Hematopoietic multipotent progenitor cell treated with erythropoietin and hydrocortisone succinate and interleukin-3 and kit ligand, for 4 days (in vitro differentiated cells): ENCODE data around the gene CALU.

Source experiments
- DNase-seq: peaks from one replicate; pipeline ENCODE4 v3.0.0-alpha.2; 2015

The CALU gene

GRCh38 chr7:128755075-128755818, 16.1 kb downstream of the CALU start:
- no peak for DNase-seq

GRCh38 chr7:128755819-128756476, 16.8 kb downstream of the CALU start:
- DNase-seq, result no peak

- no peak for DNase-seq
Measured at GRCh38 chr7:128757203-128757602, 18.0 kb downstream of the CALU start.

DNA sequence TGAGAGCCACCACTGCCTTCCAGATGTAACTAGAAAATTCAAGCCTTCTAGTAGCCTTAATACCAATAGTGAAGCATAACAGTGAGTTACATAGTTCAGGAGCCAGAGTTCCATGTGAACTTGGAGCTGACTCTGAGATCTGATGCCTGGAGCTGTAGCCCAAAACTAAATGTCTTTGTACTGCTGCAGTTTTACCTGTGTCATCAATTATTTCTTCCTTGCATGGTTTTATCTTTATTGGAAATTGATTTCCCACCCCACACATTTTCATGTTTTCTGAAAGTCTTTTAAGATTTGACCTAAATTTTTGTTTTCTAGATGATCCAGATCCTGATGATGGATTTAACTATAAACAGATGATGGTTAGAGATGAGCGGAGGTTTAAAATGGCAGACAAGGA, 19.4 kb downstream of the CALU start:
- no peak for DNase-seq

DNA sequence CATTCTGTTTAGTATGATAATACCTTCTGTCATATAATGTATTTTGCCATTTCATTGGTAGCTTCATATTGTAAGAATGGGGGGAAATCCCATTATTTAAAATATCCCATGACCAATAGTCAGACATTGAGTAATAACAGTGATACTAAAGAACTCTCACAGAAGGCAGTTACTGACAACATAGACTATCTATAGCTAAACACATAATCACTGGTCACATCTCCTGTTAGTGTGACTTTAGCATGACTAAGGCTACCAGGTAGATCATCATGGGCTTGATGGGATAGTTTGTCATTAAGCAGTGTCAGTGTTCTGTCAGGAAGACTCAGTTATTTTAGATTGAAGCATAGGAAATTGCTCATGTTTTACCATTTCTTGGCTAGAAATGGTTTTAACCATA, 20.1 kb downstream of the CALU start:
- no peak for DNase-seq

DNA sequence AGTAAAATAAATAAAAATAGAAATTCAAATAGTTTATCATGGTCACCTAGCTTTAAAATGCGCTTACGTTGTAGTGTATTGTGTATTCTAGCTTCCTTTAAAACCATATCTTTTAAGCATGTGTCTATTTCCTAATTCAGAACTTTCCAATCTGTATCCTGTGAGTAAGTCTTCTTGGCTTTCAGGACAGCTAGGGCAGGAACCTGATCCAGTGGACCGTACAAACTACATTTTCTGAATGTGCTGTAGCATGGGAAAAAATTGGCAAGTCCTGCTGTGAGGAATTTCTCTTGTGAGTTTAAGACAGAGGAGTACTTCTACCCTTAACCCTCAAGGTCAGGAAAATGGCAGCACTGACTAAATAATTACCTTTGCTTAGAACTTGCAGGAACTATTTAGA, 24.4 kb downstream of the CALU start:
- DNase-seq, result no peak

- no peak for DNase-seq
Measured at GRCh38 chr7:128767475-128768110, 28.4 kb downstream of the CALU start.

DNA sequence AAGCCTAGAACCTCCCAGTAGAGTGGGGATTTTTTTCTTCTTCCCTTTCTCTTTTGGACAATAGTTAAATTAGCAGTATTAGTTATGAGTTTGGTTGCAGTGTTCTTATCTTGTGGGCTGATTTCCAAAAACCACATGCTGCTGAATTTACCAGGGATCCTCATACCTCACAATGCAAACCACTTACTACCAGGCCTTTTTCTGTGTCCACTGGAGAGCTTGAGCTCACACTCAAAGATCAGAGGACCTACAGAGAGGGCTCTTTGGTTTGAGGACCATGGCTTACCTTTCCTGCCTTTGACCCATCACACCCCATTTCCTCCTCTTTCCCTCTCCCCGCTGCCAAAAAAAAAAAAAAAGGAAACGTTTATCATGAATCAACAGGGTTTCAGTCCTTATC, 31.1 kb downstream of the CALU start:
- peak; percentile 61 for DNase-seq

- DNase-seq, result no peak
Measured at GRCh38 chr7:128773604-128774003, 34.4 kb downstream of the CALU start.

- no peak for DNase-seq
Measured at GRCh38 chr7:128774029-128774689, 35.0 kb downstream of the CALU start.

- DNase-seq, result no peak
Measured at GRCh38 chr7:128774921-128775320, 35.8 kb downstream of the CALU start.

DNA sequence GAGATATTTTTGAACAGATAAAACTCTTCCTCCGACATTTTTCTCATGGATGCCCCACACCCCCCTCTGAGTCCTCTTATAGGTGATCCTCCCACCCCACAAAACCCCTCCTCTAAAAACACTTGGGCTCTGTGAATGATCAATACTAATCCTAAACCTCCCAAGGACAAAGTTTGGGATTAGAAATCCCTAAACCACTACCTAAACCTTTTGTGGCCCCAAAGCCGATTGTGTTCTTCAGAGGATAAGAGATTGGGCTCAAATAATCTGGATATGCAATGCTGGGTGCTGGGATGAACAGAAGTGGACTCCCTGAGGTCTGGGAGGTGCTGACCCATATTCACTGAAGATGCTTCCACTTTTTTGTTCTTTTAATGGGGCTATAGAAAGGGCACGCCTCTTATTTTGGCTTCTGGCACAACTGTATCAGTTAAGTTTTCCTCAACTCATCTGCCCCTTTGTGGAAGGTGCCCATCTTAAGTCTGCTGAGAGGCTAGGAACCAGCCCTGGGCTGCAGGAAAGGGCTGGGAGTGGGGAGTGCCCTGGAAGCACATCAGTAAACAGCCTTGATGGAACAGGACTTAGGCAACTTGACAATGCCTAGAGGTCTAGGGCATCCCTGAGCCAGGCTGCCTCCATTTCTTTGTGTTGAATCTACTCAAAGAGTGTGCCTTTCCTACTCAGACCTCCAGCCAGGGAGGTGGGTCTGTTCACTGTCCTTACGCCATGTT, 36.8 kb downstream of the CALU start, which contains the start of gene OPN1SW:
OPN1SW (minus strand) TSS at position 51 of the 731 bp plus-strand sequence; CDS start at position 38, 13 bp downstream.
- DNase-seq, result no peak

DNA sequence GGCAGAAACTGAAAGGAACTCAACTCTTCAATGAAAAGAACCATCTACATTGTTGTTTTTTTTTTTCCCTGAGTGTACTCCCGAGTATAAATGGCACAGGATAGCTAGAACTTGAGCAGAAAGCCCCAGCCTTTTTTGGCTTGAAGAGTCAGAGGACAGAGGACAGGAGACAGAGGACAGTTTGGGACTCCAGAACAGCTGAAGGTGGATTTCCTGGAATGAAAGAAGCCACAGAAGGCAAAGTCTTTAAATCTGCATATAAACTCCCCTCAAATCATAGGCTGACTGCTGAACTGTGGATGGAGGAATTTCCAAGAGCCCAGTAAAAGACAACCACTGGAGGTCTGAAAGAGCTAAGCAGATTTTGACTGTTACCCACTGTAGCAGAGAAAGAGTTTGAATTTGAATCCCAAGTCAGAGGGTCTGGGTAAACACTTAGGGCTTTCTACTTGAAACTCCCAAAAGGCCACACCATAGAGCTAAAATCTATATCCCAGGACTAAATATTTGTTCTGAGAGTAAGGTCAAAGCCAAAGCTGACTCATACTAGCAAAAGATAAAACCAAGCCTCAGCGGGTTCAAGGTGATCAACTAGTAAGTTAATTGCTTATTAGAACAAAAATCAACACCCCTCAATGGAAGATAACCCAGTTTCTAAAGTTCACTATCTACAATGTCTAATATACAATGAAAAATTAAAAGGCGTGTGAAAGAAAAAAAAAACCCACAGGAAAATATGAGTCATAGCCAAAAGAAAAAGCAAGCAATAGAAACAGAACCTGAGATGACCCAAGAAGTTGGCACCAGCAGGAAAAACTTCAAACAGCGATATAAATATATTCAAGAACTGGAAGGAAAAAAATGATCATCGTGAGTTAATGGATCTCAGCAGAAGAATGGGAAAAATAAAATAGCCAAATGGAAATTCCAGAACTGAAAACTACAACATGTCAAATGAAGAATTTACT, 38.3 kb downstream of the CALU start:
- DNase-seq, result peak; percentile 24

DNA sequence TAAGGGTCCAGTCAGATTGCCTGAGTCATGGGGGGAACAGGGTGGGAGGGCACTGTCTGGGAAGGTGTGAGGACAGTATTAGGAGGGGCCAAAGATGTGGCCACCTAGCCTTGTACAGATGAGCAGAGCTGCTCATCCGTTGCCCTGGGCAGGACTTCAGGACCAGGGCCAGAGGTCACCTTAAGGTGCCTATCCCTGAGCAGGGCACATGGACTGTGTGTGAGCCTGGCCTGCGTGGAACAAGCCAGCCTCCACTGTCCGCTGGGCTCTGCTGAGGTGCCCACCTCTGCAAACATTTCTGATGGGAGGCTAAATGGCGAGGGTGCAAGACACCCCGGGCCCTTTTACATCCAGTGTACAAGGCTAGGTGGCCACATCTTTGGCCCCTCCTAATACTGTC, 39.8 kb downstream of the CALU start:
- DNase-seq, result no peak

- DNase-seq, result no peak
Measured at GRCh38 chr7:128781126-128781525, 42.0 kb downstream of the CALU start.

GRCh38 chr7:128781851-128782250, 42.7 kb downstream of the CALU start:
- DNase-seq, result no peak

DNA sequence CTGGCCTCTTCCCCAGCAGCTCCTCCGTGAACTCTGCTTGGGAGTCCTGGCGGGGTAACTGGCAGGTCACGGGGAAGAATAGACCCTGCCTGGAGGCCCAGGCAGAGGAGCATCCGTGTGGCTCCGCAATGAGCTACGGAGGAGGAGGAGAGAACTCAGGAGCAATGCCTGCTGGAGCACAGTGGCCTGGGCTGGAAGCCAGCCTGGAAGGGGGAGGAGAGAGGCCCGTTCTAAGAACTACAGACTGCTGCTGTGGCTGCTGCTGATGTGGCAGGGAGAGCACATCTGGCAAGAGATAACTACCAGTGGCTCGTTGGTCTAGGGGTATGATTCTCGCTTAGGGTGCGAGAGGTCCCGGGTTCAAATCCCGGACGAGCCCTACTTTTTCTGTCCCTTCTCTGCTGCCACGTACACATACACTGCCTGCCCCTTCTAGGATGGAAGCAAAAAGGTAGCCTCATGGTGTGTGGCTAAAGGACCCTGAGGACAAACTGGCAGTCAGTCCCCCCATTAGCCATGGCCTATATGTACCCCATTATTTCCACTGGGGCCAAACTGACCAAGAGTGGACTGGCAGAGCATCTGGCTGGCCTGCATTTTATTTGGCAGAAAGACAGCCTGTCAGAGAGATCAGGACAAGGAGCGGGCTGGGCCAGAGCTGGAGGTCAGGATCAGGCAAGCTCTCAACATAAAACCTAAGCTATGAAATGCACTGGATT, 44.1 kb downstream of the CALU start:
- peak; percentile 76 for DNase-seq

DNA sequence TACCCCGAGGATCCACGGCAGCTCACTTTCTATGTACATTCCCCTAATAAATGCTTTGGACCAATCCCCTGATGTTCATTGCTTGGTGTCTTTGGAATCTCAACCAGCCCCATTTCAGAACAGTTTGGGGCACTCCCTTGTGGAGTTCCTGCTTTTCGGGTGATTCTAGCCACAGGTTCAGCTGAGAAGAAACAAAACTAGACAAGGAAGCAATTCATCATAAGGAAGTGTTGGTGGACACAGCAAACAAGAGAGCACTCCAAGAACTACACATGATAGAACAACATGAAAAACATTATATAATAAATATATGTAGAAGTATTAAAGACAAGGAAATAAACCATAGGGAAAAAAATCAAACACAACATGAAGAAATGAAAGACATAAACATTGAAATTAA, 46.6 kb downstream of the CALU start:
- DNase-seq, result no peak

- no peak for DNase-seq
Measured at GRCh38 chr7:128788446-128789412, 49.6 kb downstream of the CALU start.
